Gastrocnemius medialis (tissue), 4 donors: ENCODE measurements around the gene GH1. TPM values are rescaled to one million over a fixed set of nuclear protein-coding genes. Genes with fewer than 3 reads are reported as not detected.
A peak's percentile ranks its signal among the peaks of the same experiment; 100 is the strongest.

Experiments
- ATAC-seq, 2 donors: fragments of 150-250 bp; one replicate each; pipeline ENCODE4 v1.9.1; 2016
- DNase-seq, 2 donors: peaks; one replicate each; pipeline ENCODE4 v3.0.0-alpha.2; 2019
- H3K27ac ChIP-seq, 4 donors: fragments of 200-600 bp; sonication (generic); 1 replicate in 1 of 4; 2 replicates in 3 of 4; pipeline ENCODE4 v1.5.1; 2016 to 2018; ENCODE audit warnings: mild to moderate bottlenecking in 2 of 4, moderate library complexity in 1 of 4
- H3K27me3 ChIP-seq, 3 donors: fragments of 200-600 bp; sonication (generic) in 2 of 3; 1 replicate in 1 of 3; 2 replicates in 2 of 3; pipeline versions ENCODE4 v1.5.1 to v1.6.0; 2016 to 2019; ENCODE audit warnings: mild to moderate bottlenecking in 1 of 3, moderate library complexity in 1 of 3
- H3K36me3 ChIP-seq, 2 donors: fragments of 200-600 bp; sonication (generic) in 1 of 2; one replicate each; pipeline ENCODE4 v1.5.1; 2017 to 2018
- H3K4me1 ChIP-seq, 2 donors: fragments of 200-600 bp; sonication (generic) in 1 of 2; one replicate each; pipeline ENCODE4 v1.5.1; 2016 to 2017; ENCODE audit warnings: mild to moderate bottlenecking in 2 of 2
- H3K4me3 ChIP-seq, 4 donors: fragments of 200-600 bp; sonication (generic) in 3 of 4; 1 replicate in 1 of 4; 2 replicates in 3 of 4; pipeline ENCODE4 v1.5.1; 2016 to 2019; ENCODE audit warnings: mild to moderate bottlenecking in 2 of 4
- H3K9me3 ChIP-seq, 3 donors: fragments of 200-600 bp; sonication (generic) in 2 of 3; 1 replicate in 1 of 3; 2 replicates in 2 of 3; pipeline ENCODE4 v1.5.1; 2016 to 2019
- POLR2A ChIP-seq, 2 donors: fragments of 450-650 bp; IDR thresholded peaks; one replicate each; pipeline ENCODE4 v1.6.1; 2017; ENCODE audit warnings: antibody characterized with exemption in 2 of 2, mild to moderate bottlenecking in 2 of 2, moderate library complexity in 2 of 2
- in situ Hi-C, 4 donors: fragments of 200-750 bp; cut with MboI; loops; one replicate each; pipeline versions ENCODE4 v1.15.0 to v1.8.0; 2017; ENCODE audit warnings: low sequenced_read_pairs in 4 of 4
- intact Hi-C: fragments of 100-400 bp; cut with DNase I; formaldehyde crosslinking; loops from one replicate; pipeline ENCODE4 v1.15.1; 2023; ENCODE audit warnings: low total_unique reads
- total RNA-seq, 4 donors: library from RNA; depleted of rRNA; stranded (reverse); fragments of >200 nt; gene quantifications; one replicate each; pipeline versions ENCODE4 v1.1.0 to v1.2.3, GENCODE V29; 2016
- TF ChIP-seq, protein P1 (sequence below), 5 experiments: fragments of 450-650 bp in 3 of 5; fragments of 200-600 bp in 2 of 5; sonication (generic) in 2 of 5; IDR thresholded peaks in 4 of 5; conservative IDR thresholded peaks in 1 of 5; 1 replicate in 4 of 5; 2 replicates in 1 of 5; pipeline ENCODE4 v1.5.1; 2016 to 2019; ENCODE audit warnings: antibody characterized with exemption in 5 of 5, mild to moderate bottlenecking in 3 of 5, moderate library complexity in 3 of 5

The GH1 gene
- total RNA-seq, 4 donors from 2014 or later: not detected

DNA sequence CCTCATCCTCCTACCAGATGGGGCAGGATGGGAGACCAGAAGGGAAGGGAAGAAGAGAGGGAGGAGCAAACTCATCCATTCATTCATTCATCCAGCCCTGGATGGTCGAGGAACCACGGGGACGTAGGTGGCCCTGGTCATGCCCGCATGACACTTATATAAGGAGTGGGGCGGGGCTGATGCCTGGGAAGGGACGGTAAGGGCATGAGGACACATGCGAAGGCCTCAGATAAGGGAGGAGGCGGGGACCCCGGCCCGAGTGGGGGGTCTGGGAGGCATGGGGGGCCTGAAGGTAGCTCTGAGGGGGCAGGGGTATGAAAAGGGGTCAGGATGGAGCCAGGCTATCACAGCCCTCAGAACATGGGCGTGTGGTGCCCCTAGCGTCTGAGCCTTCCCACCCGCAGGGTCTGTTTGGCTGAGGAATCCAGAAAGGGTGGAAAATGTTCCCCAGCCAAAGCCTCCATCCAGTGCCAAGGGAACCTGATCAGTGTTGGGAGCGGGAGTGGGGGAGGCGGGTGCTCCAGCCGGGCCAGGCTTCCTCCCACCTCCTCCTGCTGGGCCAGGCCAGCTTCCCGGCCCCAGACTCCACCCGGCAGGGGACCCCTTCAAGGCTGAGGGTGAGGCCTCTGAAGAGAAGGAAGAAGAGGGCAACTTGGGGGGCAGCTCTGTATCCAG lies 31.1 kb upstream of the GH1 start:
- Histone ChIP-seq H3K4me1 (peaks cover 67% of the 10 kb centered on the region in 2 donors), H3K9me3 (no peaks in the 10 kb centered on the region), H3K27ac (peak overlapping the region; percentile 96 to 100 (median 99)), H3K27me3 (no peaks in the 10 kb centered on the region), H3K4me3 (no peak overlapping the region), H3K36me3 (peaks cover 0 to 6% of the 10 kb centered on the region in 2 donors)
- DNase-seq (peak in 1 of 2 donors; percentile 77), ATAC-seq (peak; percentile 14 to 35)
- intact Hi-C loops (no loop called here), in situ Hi-C loops (no loop called here)
- TF ChIP-seq POLR2A (IDR thresholded peaks at IDR 0.05): no peak
- TF ChIP-seq, protein P1, sequence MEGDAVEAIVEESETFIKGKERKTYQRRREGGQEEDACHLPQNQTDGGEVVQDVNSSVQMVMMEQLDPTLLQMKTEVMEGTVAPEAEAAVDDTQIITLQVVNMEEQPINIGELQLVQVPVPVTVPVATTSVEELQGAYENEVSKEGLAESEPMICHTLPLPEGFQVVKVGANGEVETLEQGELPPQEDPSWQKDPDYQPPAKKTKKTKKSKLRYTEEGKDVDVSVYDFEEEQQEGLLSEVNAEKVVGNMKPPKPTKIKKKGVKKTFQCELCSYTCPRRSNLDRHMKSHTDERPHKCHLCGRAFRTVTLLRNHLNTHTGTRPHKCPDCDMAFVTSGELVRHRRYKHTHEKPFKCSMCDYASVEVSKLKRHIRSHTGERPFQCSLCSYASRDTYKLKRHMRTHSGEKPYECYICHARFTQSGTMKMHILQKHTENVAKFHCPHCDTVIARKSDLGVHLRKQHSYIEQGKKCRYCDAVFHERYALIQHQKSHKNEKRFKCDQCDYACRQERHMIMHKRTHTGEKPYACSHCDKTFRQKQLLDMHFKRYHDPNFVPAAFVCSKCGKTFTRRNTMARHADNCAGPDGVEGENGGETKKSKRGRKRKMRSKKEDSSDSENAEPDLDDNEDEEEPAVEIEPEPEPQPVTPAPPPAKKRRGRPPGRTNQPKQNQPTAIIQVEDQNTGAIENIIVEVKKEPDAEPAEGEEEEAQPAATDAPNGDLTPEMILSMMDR (IDR thresholded peaks at IDR 0.05 in 4 of 5, conservative IDR thresholded peaks at IDR 0.05 in 1 of 5): no peak

DNA sequence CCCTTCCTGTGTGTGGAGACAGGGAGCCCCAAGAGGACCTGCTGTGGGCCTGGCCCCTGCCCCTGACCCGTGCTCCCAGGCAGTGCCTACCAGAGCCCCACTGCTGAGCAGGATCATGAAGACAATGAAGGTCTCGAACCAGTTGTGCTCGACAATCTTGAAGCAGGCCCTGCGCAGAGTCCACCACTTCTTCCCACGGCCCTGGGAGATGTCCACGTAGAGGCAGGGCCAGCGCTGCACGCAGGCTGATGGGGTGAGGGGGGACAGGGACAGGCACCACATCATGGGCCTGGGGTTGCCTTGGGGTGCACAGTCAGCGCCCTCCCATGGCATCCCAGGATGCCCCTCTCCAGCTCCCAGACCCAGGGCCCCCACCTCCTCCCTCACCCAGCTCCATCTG lies 29.9 kb upstream of the GH1 start:
- H3K27me3 ChIP-seq: no peaks in the 10 kb centered on the region
- no peak for DNase-seq
- in situ Hi-C loops (no loop called here), intact Hi-C loops (no loop called here)
- H3K36me3 ChIP-seq: peaks cover 0 to 16% of the 10 kb centered on the region in 2 donors
- H3K9me3 ChIP-seq: no peaks in the 10 kb centered on the region
- H3K27ac ChIP-seq: peak overlapping the region; percentile 60 to 100 (median 98)
- TF ChIP-seq, protein P1 (IDR thresholded peaks at IDR 0.05 in 4 of 5, conservative IDR thresholded peaks at IDR 0.05 in 1 of 5): no peak
- no peak for TF ChIP-seq POLR2A (IDR thresholded peaks at IDR 0.05)
- no peak for ATAC-seq
- H3K4me3 ChIP-seq: no peak overlapping the region
- H3K4me1 ChIP-seq: peaks cover 55 to 56% of the 10 kb centered on the region in 2 donors

DNA sequence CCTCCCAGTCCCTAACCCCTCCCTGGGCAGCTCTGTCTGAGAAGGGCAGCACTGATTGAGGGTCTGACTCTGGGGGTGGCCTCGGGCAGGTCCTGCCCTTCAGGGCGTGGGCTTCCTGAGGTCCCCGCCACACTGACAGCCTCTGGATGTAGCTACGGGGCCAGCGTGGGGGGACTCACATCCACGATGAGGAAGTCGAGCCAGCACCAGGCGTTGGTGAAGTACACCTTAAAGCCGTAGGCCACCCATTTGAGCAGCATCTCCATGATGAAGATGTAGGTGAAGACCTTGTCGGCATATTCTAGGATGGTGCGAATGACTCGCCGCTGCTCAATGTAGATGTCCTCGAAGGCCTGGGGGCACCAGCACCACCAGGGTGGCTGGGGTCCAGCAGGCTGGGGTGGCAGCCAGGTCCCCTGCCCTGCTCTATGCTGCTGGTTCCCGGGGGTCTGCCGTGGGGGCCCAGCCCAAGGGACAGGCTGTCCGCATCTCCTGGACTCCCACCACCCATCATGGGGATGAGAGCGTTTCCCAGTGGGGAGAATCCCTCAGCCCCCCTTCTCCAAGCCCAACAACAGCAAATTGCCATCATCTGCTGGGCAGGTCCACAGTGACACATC lies 29.2 kb upstream of the GH1 start:
- no peaks in the 10 kb centered on the region for H3K27me3 ChIP-seq

DNA sequence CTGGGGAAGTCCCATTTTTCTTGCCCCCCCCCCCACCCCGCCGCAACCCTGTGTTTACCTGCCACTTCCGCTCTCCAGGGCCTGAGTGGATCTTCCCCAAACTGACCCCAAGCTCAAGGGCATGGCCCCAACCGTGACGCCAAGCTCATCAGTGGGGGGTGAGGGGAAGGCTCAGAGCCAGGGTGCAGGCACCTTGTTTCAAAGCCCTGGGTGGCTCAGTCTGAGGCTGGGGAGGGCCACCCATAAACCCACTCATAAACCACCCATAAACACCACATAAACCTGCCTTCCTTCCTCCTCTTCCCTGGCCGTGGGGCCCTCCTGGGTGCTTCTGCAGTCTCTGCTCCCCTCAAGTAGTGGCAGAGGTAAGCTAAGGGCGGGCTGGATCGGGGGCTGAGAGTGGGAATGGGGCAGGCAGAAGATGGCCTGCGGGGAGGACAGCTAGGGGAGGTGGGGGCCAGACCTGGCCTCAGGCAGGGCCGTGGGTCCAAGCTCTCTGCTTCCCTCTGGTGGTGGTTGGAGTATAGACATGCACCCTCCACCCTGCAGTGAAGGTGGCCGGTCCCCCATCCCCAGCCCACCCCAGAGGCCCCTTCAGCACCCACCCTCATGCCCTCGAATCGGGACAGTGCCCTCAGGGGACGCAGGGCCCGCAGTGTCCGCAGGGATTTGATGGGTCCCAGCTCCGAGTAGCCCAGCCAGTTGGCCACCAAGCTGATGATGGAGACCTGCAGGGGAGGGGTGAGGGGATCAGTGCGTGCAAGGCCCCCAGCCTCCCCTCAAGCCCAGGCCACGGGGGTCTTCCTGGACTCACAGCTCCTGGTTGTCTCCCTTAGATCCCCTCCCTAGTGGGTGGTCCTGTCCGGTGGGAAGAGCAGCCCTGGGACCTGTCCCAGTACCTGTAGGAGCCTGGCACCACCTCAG lies 28.1 kb upstream of the GH1 start:
- Histone ChIP-seq H3K9me3 (no peaks in the 10 kb centered on the region), H3K4me1 (peaks cover 45 to 49% of the 10 kb centered on the region in 2 donors), H3K36me3 (peaks cover 0 to 33% of the 10 kb centered on the region in 2 donors), H3K4me3 (no peak overlapping the region), H3K27me3 (no peaks in the 10 kb centered on the region), H3K27ac (peak overlapping the region; percentile 78 to 99 (median 88))
- DNase-seq (no peak), ATAC-seq (peak; percentile 34 to 47)
- intact Hi-C loops (loop anchor here (1.0 to 2.0 kb wide), 2 partner anchors 28 to 45 kb away; partner anchors contain the start of gene GH1), in situ Hi-C loops (no loop called here)
- TF ChIP-seq, protein P1 (IDR thresholded peaks at IDR 0.05 in 4 of 5, conservative IDR thresholded peaks at IDR 0.05 in 1 of 5): peak; percentile 60 to 84 (median 79)
- no peak for TF ChIP-seq POLR2A (IDR thresholded peaks at IDR 0.05)

More for the DNA sequence above, 29.2 kb upstream of the GH1 start:
- no peak for TF ChIP-seq POLR2A (IDR thresholded peaks at IDR 0.05)
- TF ChIP-seq, protein P1 (IDR thresholded peaks at IDR 0.05 in 4 of 5, conservative IDR thresholded peaks at IDR 0.05 in 1 of 5): no peak
- H3K9me3 ChIP-seq: no peaks in the 10 kb centered on the region
- ATAC-seq: no peak
- no peak overlapping the region for H3K4me3 ChIP-seq
- intact Hi-C loops (loop anchor here (1.0 to 2.0 kb wide), 2 partner anchors 29 to 43 kb away; partner anchors contain the start of gene GH1), in situ Hi-C loops (no loop called here)
- peaks cover 48 to 49% of the 10 kb centered on the region in 2 donors for H3K4me1 ChIP-seq
- H3K36me3 ChIP-seq: peaks cover 0 to 22% of the 10 kb centered on the region in 2 donors
- no peak for DNase-seq
- H3K27ac ChIP-seq: peak overlapping the region; percentile 60 to 99 (median 88)
